GM12891 (cell line): ENCODE data around the gene EVC.

Experiments used
- PAX5 ChIP-seq: IDR thresholded peaks from 2 replicates; pipeline ENCODE4 v1.6.1; 2011; ENCODE audit warnings: low read length, moderate library complexity, mild to moderate bottlenecking; ENCODE audit not compliant: insufficient read depth, severe bottlenecking
- POLR2A ChIP-seq: IDR thresholded peaks from 2 replicates; pipeline ENCODE4 v1.6.1; 2011; ENCODE audit warnings: low read depth, low read length, control low read depth
- POLR2AphosphoS5 ChIP-seq: IDR thresholded peaks from 2 replicates; pipeline ENCODE4 v1.6.1; 2011; ENCODE audit warnings: low read depth, low read length, control low read depth
- POU2F2 ChIP-seq: IDR thresholded peaks from 2 replicates; pipeline ENCODE4 v1.6.1; 2011; ENCODE audit warnings: low read depth, mild to moderate bottlenecking, control low read depth, low read length, moderate library complexity
- SPI1 ChIP-seq: IDR thresholded peaks from 2 replicates; pipeline ENCODE4 v1.6.1; 2011; ENCODE audit warnings: low read depth, low read length, control low read depth
- TAF1 ChIP-seq: IDR thresholded peaks from 2 replicates; pipeline ENCODE4 v1.6.1; 2011; ENCODE audit warnings: low read depth, low read length, control low read depth

- no peak for TF ChIP-seq POLR2AphosphoS5
- TF ChIP-seq POLR2A = no peak
- no peak for TF ChIP-seq TAF1
- TF ChIP-seq SPI1 = no peak
- TF ChIP-seq PAX5 = no peak
- TF ChIP-seq POU2F2 = no peak
These were observed 11.3 kb downstream of the EVC start for GRCh38 chr4:5722328-5722727.
